Activated T-cell treated with anti-CD3 and anti-CD28 coated beads, Interleukin-2, amount 50 U/mL, for 24 hours (primary cell): Measurements from ENCODE around the gene PHYKPL.
A peak's percentile ranks its signal among the peaks of the same experiment; 100 is the strongest.
"Not testable (repeated sequence)": the region's sequence is repeated elsewhere in the genome, so short reads cannot be mapped to it uniquely, and the experiment has no call there.

Experiments used
- DNase-seq: peaks from one replicate; pipeline ENCODE4 v3.0.0-alpha.2; 2020
- H3K27ac Mint-ChIP-seq: 2 replicates; pipeline ENCODE4 v1.8.0; 2020; ENCODE audit warnings: mild to moderate bottlenecking, mixed read lengths
- H3K27me3 Mint-ChIP-seq: 2 replicates; pipeline ENCODE4 v1.8.0; 2020; ENCODE audit warnings: mixed read lengths
- H3K36me3 Mint-ChIP-seq: 2 replicates; pipeline ENCODE4 v1.8.0; 2020; ENCODE audit warnings: low read depth, mixed read lengths
- H3K4me1 Mint-ChIP-seq: 2 replicates; pipeline ENCODE4 v1.8.0; 2020; ENCODE audit warnings: low read depth, mixed read lengths
- H3K4me3 Mint-ChIP-seq: 2 replicates; pipeline ENCODE4 v1.8.0; 2020; ENCODE audit warnings: mild to moderate bottlenecking, moderate library complexity, mixed read lengths
- H3K9me3 Mint-ChIP-seq: 2 replicates; pipeline ENCODE4 v1.8.0; 2020; ENCODE audit warnings: mixed read lengths

PHYKPL gene

GRCh38 chr5:178238711-178239592 is 6.3 kb upstream of the PHYKPL start:
- Mint-ChIP-seq H3K4me1 (peaks cover 45% of the 10 kb centered on the region), H3K27me3 (no peaks in the 10 kb centered on the region), H3K4me3 (no peak overlapping the region)

GRCh38 chr5:178238313-178238635 is 5.7 kb upstream of the PHYKPL start:
- H3K4me1 Mint-ChIP-seq: peaks cover 45% of the 10 kb centered on the region

More at GRCh38 chr5:178238711-178239592, 6.3 kb upstream of the PHYKPL start:
- Mint-ChIP-seq H3K9me3 (no peaks in the 10 kb centered on the region), H3K36me3 (no peaks in the 10 kb centered on the region), H3K27ac (peak overlapping the region; percentile 80)
- DNase-seq: no peak

GRCh38 chr5:178237431-178238312 is 5.1 kb upstream of the PHYKPL start:
- Mint-ChIP-seq H3K27me3 (no peaks in the 10 kb centered on the region), H3K4me1 (peaks cover 49% of the 10 kb centered on the region), H3K36me3 (no peaks in the 10 kb centered on the region), H3K27ac (peak overlapping the region; percentile 63), H3K4me3 (no peak overlapping the region), H3K9me3 (no peaks in the 10 kb centered on the region)
- DNase-seq: no peak

More at GRCh38 chr5:178238313-178238635, 5.7 kb upstream of the PHYKPL start:
- no peaks in the 10 kb centered on the region for H3K27me3 Mint-ChIP-seq
- no peaks in the 10 kb centered on the region for H3K9me3 Mint-ChIP-seq
- no peaks in the 10 kb centered on the region for H3K36me3 Mint-ChIP-seq
- no peak for DNase-seq
- no peak overlapping the region for H3K4me3 Mint-ChIP-seq
- peak overlapping the region; percentile 63 for H3K27ac Mint-ChIP-seq

- Mint-ChIP-seq H3K36me3 (peaks cover 3% of the 10 kb centered on the region), H3K4me1 (peaks cover 47% of the 10 kb centered on the region), H3K9me3 (no peaks in the 10 kb centered on the region), H3K27me3 (no peaks in the 10 kb centered on the region), H3K27ac (no peak overlapping the region), H3K4me3 (no peak overlapping the region)
- no peak for DNase-seq
Observed at GRCh38 chr5:178236679-178237078, 4.1 kb upstream of the PHYKPL start.

- Mint-ChIP-seq H3K36me3 (peaks cover 9% of the 10 kb centered on the region), H3K4me3 (no peak overlapping the region), H3K9me3 (no peaks in the 10 kb centered on the region), H3K4me1 (peaks cover 47% of the 10 kb centered on the region), H3K27me3 (no peaks in the 10 kb centered on the region), H3K27ac (no peak overlapping the region)
- DNase-seq: no peak
Observed at GRCh38 chr5:178236126-178236525, 3.5 kb upstream of the PHYKPL start.

GRCh38 chr5:178235588-178235974 is 3.0 kb upstream of the PHYKPL start:
- no peaks in the 10 kb centered on the region for H3K27me3 Mint-ChIP-seq
- H3K4me1 Mint-ChIP-seq: peaks cover 47% of the 10 kb centered on the region
- H3K4me3 Mint-ChIP-seq: no peak overlapping the region
- DNase-seq: no peak
- peaks cover 14% of the 10 kb centered on the region for H3K36me3 Mint-ChIP-seq
- no peaks in the 10 kb centered on the region for H3K9me3 Mint-ChIP-seq
- no peak overlapping the region for H3K27ac Mint-ChIP-seq

- H3K36me3 Mint-ChIP-seq: peaks cover 20% of the 10 kb centered on the region
- no peak overlapping the region for H3K27ac Mint-ChIP-seq
- no peaks in the 10 kb centered on the region for H3K27me3 Mint-ChIP-seq
- H3K4me3 Mint-ChIP-seq: no peak overlapping the region
- no peaks in the 10 kb centered on the region for H3K9me3 Mint-ChIP-seq
- DNase-seq: peak; percentile 85
- peaks cover 50% of the 10 kb centered on the region for H3K4me1 Mint-ChIP-seq
Observed at GRCh38 chr5:178234750-178235587, 2.4 kb upstream of the PHYKPL start.

- Mint-ChIP-seq H3K4me1 (peaks cover 54% of the 10 kb centered on the region), H3K27me3 (no peaks in the 10 kb centered on the region), H3K4me3 (no peak overlapping the region), H3K9me3 (no peaks in the 10 kb centered on the region), H3K27ac (no peak overlapping the region), H3K36me3 (peaks cover 28% of the 10 kb centered on the region)
- no peak for DNase-seq
Observed at GRCh38 chr5:178234121-178234749, 1.6 kb upstream of the PHYKPL start.

- no peaks in the 10 kb centered on the region for H3K9me3 Mint-ChIP-seq
- no peak for DNase-seq
- peaks cover 40% of the 10 kb centered on the region for H3K36me3 Mint-ChIP-seq
- no peaks in the 10 kb centered on the region for H3K27me3 Mint-ChIP-seq
- peak overlapping the region; percentile 87 for H3K27ac Mint-ChIP-seq
- H3K4me3 Mint-ChIP-seq: peak overlapping the region; percentile 92
- H3K4me1 Mint-ChIP-seq: peaks cover 54% of the 10 kb centered on the region
Observed at GRCh38 chr5:178232920-178233429, 373 bp upstream of the PHYKPL start.

GRCh38 chr5:178231539-178232123 is 971 bp downstream of the PHYKPL start:
- H3K36me3 Mint-ChIP-seq: peaks cover 54% of the 10 kb centered on the region
- H3K4me3 Mint-ChIP-seq: peak overlapping the region; percentile 92
- no peaks in the 10 kb centered on the region for H3K27me3 Mint-ChIP-seq
- H3K27ac Mint-ChIP-seq: peak overlapping the region; percentile 96
- peaks cover 57% of the 10 kb centered on the region for H3K4me1 Mint-ChIP-seq
- peak; percentile 57 for DNase-seq
- H3K9me3 Mint-ChIP-seq: no peaks in the 10 kb centered on the region

GRCh38 chr5:178230879-178231538 is 1.6 kb downstream of the PHYKPL start:
- H3K27ac Mint-ChIP-seq: peak overlapping the region; percentile 96
- peaks cover 59% of the 10 kb centered on the region for H3K36me3 Mint-ChIP-seq
- peaks cover 54% of the 10 kb centered on the region for H3K4me1 Mint-ChIP-seq
- no peak for DNase-seq
- H3K4me3 Mint-ChIP-seq: peak overlapping the region; percentile 92
- no peaks in the 10 kb centered on the region for H3K27me3 Mint-ChIP-seq
- H3K9me3 Mint-ChIP-seq: no peaks in the 10 kb centered on the region

- Mint-ChIP-seq H3K9me3 (no peaks in the 10 kb centered on the region), H3K4me1 (peaks cover 52% of the 10 kb centered on the region)
Observed at GRCh38 chr5:178229861-178230260, 2.7 kb downstream of the PHYKPL start.

GRCh38 chr5:178229111-178229510 is 3.5 kb downstream of the PHYKPL start:
- H3K36me3 Mint-ChIP-seq: peaks cover 78% of the 10 kb centered on the region
- H3K4me3 Mint-ChIP-seq: peak overlapping the region; percentile 92
- H3K27ac Mint-ChIP-seq: peak overlapping the region; percentile 85
- not testable (repeated sequence) for H3K27me3 Mint-ChIP-seq, H3K9me3 Mint-ChIP-seq, DNase-seq
- H3K4me1 Mint-ChIP-seq: peaks cover 51% of the 10 kb centered on the region

More at GRCh38 chr5:178229861-178230260, 2.7 kb downstream of the PHYKPL start:
- peaks cover 70% of the 10 kb centered on the region for H3K36me3 Mint-ChIP-seq
- peak overlapping the region; percentile 92 for H3K4me3 Mint-ChIP-seq
- no peak for DNase-seq
- H3K27ac Mint-ChIP-seq: peak overlapping the region; percentile 85
- H3K27me3 Mint-ChIP-seq: no peaks in the 10 kb centered on the region
